Measurements from ENCODE around the gene UMODL1. TPM values are rescaled to one million over a fixed set of nuclear protein-coding genes. Genes with fewer than 3 reads are reported as not detected.

Gene UMODL1
- total RNA-seq, 1 donor from 2014 or later = not detected

DNA sequence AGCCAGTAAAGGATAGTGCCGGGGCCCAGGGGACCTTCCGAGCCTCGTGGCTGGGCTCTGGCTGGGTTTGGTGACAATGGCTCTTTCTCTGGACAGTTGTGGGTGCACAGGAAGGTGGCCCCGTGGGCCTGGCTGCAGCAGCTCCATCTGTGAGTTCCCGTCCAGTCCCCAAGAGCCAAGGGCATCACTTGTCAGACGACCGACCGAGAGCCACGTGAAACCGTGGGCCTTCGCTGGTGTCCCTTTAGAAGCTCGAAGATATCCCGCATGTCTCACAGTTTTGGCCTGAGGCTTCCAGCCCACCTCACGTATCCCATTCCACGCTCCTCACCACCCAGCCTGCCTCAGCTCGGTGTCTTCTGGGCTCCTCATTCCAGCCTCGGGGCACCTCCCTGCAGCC, 27.2 kb upstream of the UMODL1 start:
- no peak overlapping the region for H3K4me3 ChIP-seq (ENCODE audit: low read depth, low read length)
- no peaks in the 10 kb centered on the region for H3K27me3 ChIP-seq (ENCODE audit: control insufficient read depth, insufficient read depth, low read length)
- no peaks in the 10 kb centered on the region for H3K36me3 ChIP-seq (ENCODE audit: control insufficient read depth, insufficient read depth, low read length)
- TF ChIP-seq, protein P1, sequence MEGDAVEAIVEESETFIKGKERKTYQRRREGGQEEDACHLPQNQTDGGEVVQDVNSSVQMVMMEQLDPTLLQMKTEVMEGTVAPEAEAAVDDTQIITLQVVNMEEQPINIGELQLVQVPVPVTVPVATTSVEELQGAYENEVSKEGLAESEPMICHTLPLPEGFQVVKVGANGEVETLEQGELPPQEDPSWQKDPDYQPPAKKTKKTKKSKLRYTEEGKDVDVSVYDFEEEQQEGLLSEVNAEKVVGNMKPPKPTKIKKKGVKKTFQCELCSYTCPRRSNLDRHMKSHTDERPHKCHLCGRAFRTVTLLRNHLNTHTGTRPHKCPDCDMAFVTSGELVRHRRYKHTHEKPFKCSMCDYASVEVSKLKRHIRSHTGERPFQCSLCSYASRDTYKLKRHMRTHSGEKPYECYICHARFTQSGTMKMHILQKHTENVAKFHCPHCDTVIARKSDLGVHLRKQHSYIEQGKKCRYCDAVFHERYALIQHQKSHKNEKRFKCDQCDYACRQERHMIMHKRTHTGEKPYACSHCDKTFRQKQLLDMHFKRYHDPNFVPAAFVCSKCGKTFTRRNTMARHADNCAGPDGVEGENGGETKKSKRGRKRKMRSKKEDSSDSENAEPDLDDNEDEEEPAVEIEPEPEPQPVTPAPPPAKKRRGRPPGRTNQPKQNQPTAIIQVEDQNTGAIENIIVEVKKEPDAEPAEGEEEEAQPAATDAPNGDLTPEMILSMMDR (IDR thresholded peaks at IDR 0.05; ENCODE audit: insufficient read depth, low read length, poor library complexity, severe bottlenecking) = no peak
- DNase-seq (ENCODE audit: low read depth) = no peak

DNA sequence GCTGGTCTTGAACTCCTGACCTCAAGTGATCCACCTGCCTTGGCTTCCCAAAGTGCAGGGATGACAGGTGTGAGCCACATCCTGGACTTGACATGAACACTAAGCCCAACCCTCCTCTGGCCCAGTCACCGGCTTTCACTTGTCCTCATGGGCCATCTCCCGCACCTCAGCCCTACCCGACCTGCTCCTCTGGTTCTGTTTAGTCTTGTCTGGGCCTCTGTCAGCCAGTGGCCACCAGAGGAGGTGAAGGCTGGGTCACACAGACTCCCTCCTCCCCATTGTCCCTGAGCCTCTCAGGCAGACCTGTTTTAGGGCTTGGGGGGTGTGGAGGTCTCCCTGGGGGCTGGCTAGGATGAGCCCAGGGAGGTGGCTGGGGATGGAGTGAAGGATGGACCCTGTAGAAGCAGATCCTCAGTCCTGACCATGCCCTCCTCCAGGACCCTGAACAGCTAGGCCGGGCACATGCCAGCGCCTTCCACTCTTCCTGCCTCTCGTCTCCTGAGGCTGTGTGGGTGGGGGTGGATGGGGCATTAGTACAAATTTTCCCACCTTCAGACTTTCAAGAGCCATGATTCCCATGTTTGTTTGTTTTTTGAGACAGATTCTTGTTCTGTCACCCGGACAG, 26.1 kb upstream of the UMODL1 start:
- TF ChIP-seq, protein P1 (IDR thresholded peaks at IDR 0.05; ENCODE audit: insufficient read depth, low read length, poor library complexity, severe bottlenecking) = no peak
- Histone ChIP-seq H3K36me3 (ENCODE audit: control insufficient read depth, insufficient read depth, low read length) (no peaks in the 10 kb centered on the region), H3K27me3 (ENCODE audit: control insufficient read depth, insufficient read depth, low read length) (no peaks in the 10 kb centered on the region), H3K4me3 (ENCODE audit: low read depth, low read length) (no peak overlapping the region)
- DNase-seq (ENCODE audit: low read depth) = no peak

DNA sequence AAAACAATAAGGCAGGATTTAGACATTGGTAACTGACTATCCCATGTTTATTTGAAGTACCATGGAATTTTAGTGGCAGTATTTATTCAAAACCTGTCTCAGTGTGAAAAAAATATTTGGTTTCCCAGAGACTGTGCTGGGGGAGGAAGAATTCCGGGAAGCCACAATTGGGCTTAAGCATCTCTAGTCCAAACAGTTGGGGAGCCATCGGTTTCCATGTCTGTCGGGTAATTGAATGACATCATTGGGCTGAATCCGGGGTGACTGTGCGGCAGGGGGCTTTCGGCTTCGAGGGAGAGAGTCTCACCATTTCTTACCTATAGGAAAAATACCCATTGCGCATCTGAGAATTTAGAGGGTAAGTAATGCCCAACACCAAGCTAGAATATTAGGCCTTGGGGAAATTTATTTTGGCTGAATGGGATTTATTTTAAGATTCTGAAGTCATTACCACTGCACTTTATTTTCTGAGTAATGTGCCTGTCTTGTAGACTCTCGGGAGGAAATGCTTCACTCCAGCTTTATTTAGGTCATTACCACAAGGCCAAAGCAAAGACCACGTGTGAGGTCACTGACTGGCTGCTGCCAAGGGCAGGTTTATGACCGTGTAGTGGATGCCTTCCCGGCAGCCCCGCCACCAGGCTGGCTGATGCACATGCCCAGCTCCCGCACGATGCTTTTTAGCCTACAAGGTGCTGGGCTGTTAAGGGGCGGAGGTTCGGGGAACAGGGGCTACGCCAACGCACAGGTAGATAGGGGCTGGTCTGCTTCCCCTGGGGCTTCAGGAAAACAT, 23.1 kb upstream of the UMODL1 start:
- H3K27me3 ChIP-seq (ENCODE audit: control insufficient read depth, insufficient read depth, low read length) = no peaks in the 10 kb centered on the region
- DNase-seq (ENCODE audit: low read depth) = peak; percentile 71
- no peak overlapping the region for H3K4me3 ChIP-seq (ENCODE audit: low read depth, low read length)
- TF ChIP-seq, protein P1 (IDR thresholded peaks at IDR 0.05; ENCODE audit: insufficient read depth, low read length, poor library complexity, severe bottlenecking) = no peak
- H3K36me3 ChIP-seq (ENCODE audit: control insufficient read depth, insufficient read depth, low read length) = no peaks in the 10 kb centered on the region

DNA sequence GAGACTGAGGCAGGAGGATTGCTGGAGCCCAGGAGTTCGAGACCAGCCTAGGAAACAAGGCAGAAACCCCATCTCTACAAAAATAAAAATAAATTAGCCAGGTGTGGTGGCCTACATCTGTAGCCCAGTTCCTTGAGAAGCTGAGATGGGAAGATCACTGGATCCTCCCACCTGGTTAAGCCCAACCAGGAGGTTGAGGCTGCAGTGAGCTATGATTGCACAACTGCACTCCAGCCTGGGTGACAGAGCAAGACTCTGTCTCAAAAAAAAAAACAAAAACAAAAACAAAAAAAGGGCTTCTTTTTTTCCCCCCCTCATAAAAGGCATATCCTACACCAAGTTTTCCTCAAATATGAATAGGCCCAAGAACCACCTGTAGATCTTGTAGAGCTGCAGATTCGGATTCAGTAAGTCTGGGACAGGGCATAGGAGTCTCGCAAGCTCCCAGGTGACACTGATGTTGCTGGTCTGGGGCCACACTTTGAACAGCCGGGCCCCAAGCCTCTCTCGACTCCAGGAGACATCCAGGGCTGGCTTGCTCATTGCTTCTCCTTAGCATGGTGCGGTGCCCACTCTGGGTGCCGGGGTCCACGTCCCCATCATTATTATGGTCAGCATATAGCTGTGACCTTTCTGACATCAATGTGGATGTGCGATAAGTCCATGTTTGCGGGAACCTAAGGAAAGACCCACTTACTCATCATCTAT, 22.1 kb upstream of the UMODL1 start:
- H3K27me3 ChIP-seq (ENCODE audit: control insufficient read depth, insufficient read depth, low read length) = no peaks in the 10 kb centered on the region
- TF ChIP-seq, protein P1 (IDR thresholded peaks at IDR 0.05; ENCODE audit: insufficient read depth, low read length, poor library complexity, severe bottlenecking) = no peak
- no peaks in the 10 kb centered on the region for H3K36me3 ChIP-seq (ENCODE audit: control insufficient read depth, insufficient read depth, low read length)
- DNase-seq (ENCODE audit: low read depth) = no peak
- H3K4me3 ChIP-seq (ENCODE audit: low read depth, low read length) = no peak overlapping the region

DNA sequence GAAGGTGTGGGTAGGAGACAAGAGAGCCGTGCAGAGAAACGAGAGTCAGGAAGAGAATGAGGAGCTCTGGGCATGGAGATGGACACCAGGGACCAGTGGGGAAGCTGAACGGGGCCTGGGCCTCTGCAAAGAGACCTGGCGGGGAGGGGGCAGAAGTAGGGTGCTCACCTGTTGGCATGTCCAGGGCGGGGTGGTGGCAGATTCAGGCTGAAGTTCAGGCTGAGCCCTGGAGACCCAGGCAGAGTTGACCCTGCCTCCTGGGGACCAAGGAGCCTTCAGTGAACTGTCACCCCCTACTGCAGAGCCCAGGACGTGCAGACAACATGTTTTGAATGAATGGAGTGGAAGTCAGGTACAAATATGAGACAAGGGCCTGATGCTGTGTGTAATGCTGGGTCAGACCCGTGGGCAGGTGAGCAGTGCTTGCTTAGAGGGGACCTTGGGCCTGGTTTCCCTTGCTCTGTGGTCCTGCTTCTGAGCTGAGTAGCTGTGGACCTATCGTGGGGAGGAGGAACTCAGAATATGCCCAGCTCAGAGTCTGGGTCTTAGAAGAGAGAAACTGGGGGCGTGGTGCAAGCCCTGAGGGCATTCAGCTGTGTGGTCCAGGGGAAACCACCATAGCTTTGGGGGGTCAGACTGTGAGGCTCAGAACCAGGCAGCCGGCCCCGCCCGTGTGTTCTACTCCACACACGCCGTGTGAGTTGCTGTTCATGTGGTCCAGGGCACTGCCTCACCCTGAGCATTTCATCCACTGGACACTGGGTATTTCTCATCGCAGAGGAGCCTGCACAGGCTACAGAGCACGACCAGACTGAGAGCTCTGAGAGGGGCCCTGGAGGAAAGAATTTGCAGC, 21.3 kb upstream of the UMODL1 start:
- Histone ChIP-seq H3K27me3 (ENCODE audit: control insufficient read depth, insufficient read depth, low read length) (no peaks in the 10 kb centered on the region), H3K36me3 (ENCODE audit: control insufficient read depth, insufficient read depth, low read length) (no peaks in the 10 kb centered on the region), H3K4me3 (ENCODE audit: low read depth, low read length) (no peak overlapping the region)
- DNase-seq (ENCODE audit: low read depth) = no peak
- TF ChIP-seq, protein P1 (IDR thresholded peaks at IDR 0.05; ENCODE audit: insufficient read depth, low read length, poor library complexity, severe bottlenecking) = no peak
